ENCODE data around the gene CSE1L.

DNA sequence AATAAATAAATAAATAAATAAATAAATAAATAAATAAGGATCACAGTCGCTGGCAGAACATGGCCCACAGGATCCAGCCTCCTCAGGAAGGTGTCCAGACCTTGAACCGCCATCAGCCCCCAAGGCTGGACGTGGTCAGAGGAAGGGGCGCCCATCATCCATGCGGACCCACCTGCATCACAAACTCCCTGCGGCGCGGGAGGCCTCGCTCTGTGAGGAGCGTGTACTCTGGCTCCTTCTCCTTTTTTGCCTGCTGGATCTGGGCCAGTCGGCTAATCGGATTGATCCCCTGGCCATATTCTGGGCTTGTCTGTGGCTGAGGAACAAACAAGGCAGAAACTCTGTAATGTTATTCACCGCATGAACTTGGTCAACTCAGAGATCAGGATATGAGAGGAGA, 76.8 kb downstream of the CSE1L start:
- TF ChIP-seq CTCF (IDR thresholded peaks at IDR 0.05), result no peak
- TF ChIP-seq POLR2A (IDR thresholded peaks at IDR 0.05), result no peak
